Effector memory CD8-positive, alpha-beta T cell (primary cell): ENCODE data around the gene RTL1.

ENCODE experiments used
- ATAC-seq: fragments of 150-1000 bp; cut with Tn5 transposase; replicated peaks from 2 replicates; pipeline ENCODE4 v1.10.0; 2021; ENCODE audit warnings: mild to moderate bottlenecking, moderate library complexity
- DNase-seq, 3 experiments: peaks; one replicate each; pipeline ENCODE4 v3.0.0; 2021
- H3K27ac Mint-ChIP-seq, 2 donors: one replicate each; pipeline ENCODE4 v1.8.0; 2022; ENCODE audit warnings: mild to moderate bottlenecking in 2 of 2, mixed read lengths in 2 of 2, moderate library complexity in 2 of 2
- H3K27me3 Mint-ChIP-seq, 2 donors: one replicate each; pipeline ENCODE4 v1.8.0; 2022; ENCODE audit warnings: mixed read lengths in 2 of 2
- H3K36me3 Mint-ChIP-seq: one replicate; pipeline ENCODE4 v1.8.0; 2022; ENCODE audit warnings: mild to moderate bottlenecking, moderate library complexity, mixed read lengths; ENCODE audit not compliant: insufficient read depth
- H3K4me1 Mint-ChIP-seq, 2 donors: one replicate each; pipeline ENCODE4 v1.8.0; 2022; ENCODE audit warnings: low read depth in 2 of 2, mixed read lengths in 2 of 2
- H3K4me3 Mint-ChIP-seq, 2 donors: one replicate each; pipeline ENCODE4 v1.8.0; 2022; ENCODE audit warnings: mild to moderate bottlenecking in 2 of 2, mixed read lengths in 2 of 2, moderate library complexity in 2 of 2
- H3K9me3 Mint-ChIP-seq, 2 donors: one replicate each; pipeline ENCODE4 v1.8.0; 2022; ENCODE audit warnings: mixed read lengths in 2 of 2

Gene RTL1

GRCh38 chr14:100892496-100893227, 10.9 kb downstream of the RTL1 start:
- no peak for ATAC-seq
- Mint-ChIP-seq H3K36me3 (no peaks in the 10 kb centered on the region), H3K9me3 (no peaks in the 10 kb centered on the region), H3K27me3 (peaks cover 52 to 85% of the 10 kb centered on the region in 2 donors), H3K4me1 (no peaks in the 10 kb centered on the region), H3K4me3 (no peak overlapping the region), H3K27ac (no peak overlapping the region)
- DNase-seq, result no peak

GRCh38 chr14:100891501-100892445, 11.7 kb downstream of the RTL1 start:
- Mint-ChIP-seq H3K27ac (no peak overlapping the region), H3K36me3 (no peaks in the 10 kb centered on the region), H3K4me1 (no peaks in the 10 kb centered on the region), H3K4me3 (no peak overlapping the region), H3K27me3 (peaks cover 45 to 79% of the 10 kb centered on the region in 2 donors), H3K9me3 (no peaks in the 10 kb centered on the region)
- no peak for DNase-seq
- ATAC-seq, result no peak

- Mint-ChIP-seq H3K36me3 (no peaks in the 10 kb centered on the region), H3K27ac (no peak overlapping the region)
Observed at GRCh38 chr14:100891051-100891450, 12.5 kb downstream of the RTL1 start.

GRCh38 chr14:100890061-100890850, 13.3 kb downstream of the RTL1 start:
- ATAC-seq (no peak), DNase-seq (no peak)
- Mint-ChIP-seq H3K27me3 (peaks cover 44 to 74% of the 10 kb centered on the region in 2 donors), H3K9me3 (no peaks in the 10 kb centered on the region), H3K4me3 (no peak overlapping the region), H3K4me1 (no peaks in the 10 kb centered on the region), H3K27ac (no peak overlapping the region), H3K36me3 (no peaks in the 10 kb centered on the region)

More at GRCh38 chr14:100891051-100891450, 12.5 kb downstream of the RTL1 start:
- DNase-seq (no peak), ATAC-seq (no peak)
- Mint-ChIP-seq H3K4me1 (no peaks in the 10 kb centered on the region), H3K9me3 (no peaks in the 10 kb centered on the region), H3K27me3 (peaks cover 41 to 74% of the 10 kb centered on the region in 2 donors), H3K4me3 (no peak overlapping the region)

GRCh38 chr14:100889641-100890040, 13.9 kb downstream of the RTL1 start:
- H3K9me3 Mint-ChIP-seq, result no peaks in the 10 kb centered on the region
- DNase-seq, result no peak
- H3K4me1 Mint-ChIP-seq, result no peaks in the 10 kb centered on the region
- no peak overlapping the region for H3K27ac Mint-ChIP-seq
- peaks cover 41 to 74% of the 10 kb centered on the region in 2 donors for H3K27me3 Mint-ChIP-seq
- H3K4me3 Mint-ChIP-seq, result no peak overlapping the region
- no peak for ATAC-seq
- H3K36me3 Mint-ChIP-seq, result no peaks in the 10 kb centered on the region

GRCh38 chr14:100888789-100889315, 14.7 kb downstream of the RTL1 start:
- no peaks in the 10 kb centered on the region for H3K36me3 Mint-ChIP-seq
- no peak overlapping the region for H3K27ac Mint-ChIP-seq
- no peak for ATAC-seq
- H3K27me3 Mint-ChIP-seq, result peaks cover 47 to 71% of the 10 kb centered on the region in 2 donors
- H3K4me1 Mint-ChIP-seq, result no peaks in the 10 kb centered on the region
- no peak for DNase-seq
- H3K4me3 Mint-ChIP-seq, result no peak overlapping the region
- H3K9me3 Mint-ChIP-seq, result no peaks in the 10 kb centered on the region

GRCh38 chr14:100887728-100888335, 15.7 kb downstream of the RTL1 start:
- Mint-ChIP-seq H3K27ac (no peak overlapping the region), H3K4me3 (no peak overlapping the region), H3K36me3 (no peaks in the 10 kb centered on the region), H3K9me3 (no peaks in the 10 kb centered on the region), H3K4me1 (no peaks in the 10 kb centered on the region), H3K27me3 (peaks cover 40 to 62% of the 10 kb centered on the region in 2 donors)
- DNase-seq, result no peak
- ATAC-seq, result no peak

- H3K27ac Mint-ChIP-seq, result no peak overlapping the region
- no peaks in the 10 kb centered on the region for H3K9me3 Mint-ChIP-seq
- H3K4me1 Mint-ChIP-seq, result no peaks in the 10 kb centered on the region
- DNase-seq (no peak), ATAC-seq (no peak)
- H3K27me3 Mint-ChIP-seq, result peaks cover 34 to 47% of the 10 kb centered on the region in 2 donors
- H3K4me3 Mint-ChIP-seq, result no peak overlapping the region
- no peaks in the 10 kb centered on the region for H3K36me3 Mint-ChIP-seq
Observed at GRCh38 chr14:100885617-100886016, 17.9 kb downstream of the RTL1 start.

- Mint-ChIP-seq H3K36me3 (no peaks in the 10 kb centered on the region), H3K4me1 (no peaks in the 10 kb centered on the region), H3K9me3 (no peaks in the 10 kb centered on the region), H3K27ac (no peak overlapping the region), H3K4me3 (no peak overlapping the region), H3K27me3 (peaks cover 34 to 51% of the 10 kb centered on the region in 2 donors)
- no peak for DNase-seq
- no peak for ATAC-seq
Observed at GRCh38 chr14:100885196-100885595, 18.3 kb downstream of the RTL1 start.

- Mint-ChIP-seq H3K4me1 (no peaks in the 10 kb centered on the region), H3K27ac (peak overlapping the region in 1 of 2 donors; percentile 23), H3K36me3 (no peaks in the 10 kb centered on the region), H3K27me3 (peaks cover 31 to 55% of the 10 kb centered on the region in 2 donors), H3K4me3 (no peak overlapping the region), H3K9me3 (no peaks in the 10 kb centered on the region)
- ATAC-seq (no peak), DNase-seq (no peak)
Observed at GRCh38 chr14:100884456-100884855, 19.1 kb downstream of the RTL1 start.

GRCh38 chr14:100883789-100884101, 19.8 kb downstream of the RTL1 start:
- ATAC-seq (no peak), DNase-seq (no peak)
- H3K27me3 Mint-ChIP-seq, result peaks cover 24 to 52% of the 10 kb centered on the region in 2 donors
- no peaks in the 10 kb centered on the region for H3K36me3 Mint-ChIP-seq
- H3K27ac Mint-ChIP-seq, result no peak overlapping the region
- no peaks in the 10 kb centered on the region for H3K9me3 Mint-ChIP-seq
- no peaks in the 10 kb centered on the region for H3K4me1 Mint-ChIP-seq
- no peak overlapping the region for H3K4me3 Mint-ChIP-seq

- H3K27me3 Mint-ChIP-seq, result peaks cover 22 to 52% of the 10 kb centered on the region in 2 donors
- H3K4me3 Mint-ChIP-seq, result no peak overlapping the region
- no peaks in the 10 kb centered on the region for H3K4me1 Mint-ChIP-seq
- no peak overlapping the region for H3K27ac Mint-ChIP-seq
- DNase-seq (no peak), ATAC-seq (no peak)
- H3K9me3 Mint-ChIP-seq, result no peaks in the 10 kb centered on the region
- H3K36me3 Mint-ChIP-seq, result no peaks in the 10 kb centered on the region
Observed at GRCh38 chr14:100882991-100883788, 20.3 kb downstream of the RTL1 start.
